ENCODE data around the gene COL5A1.

The COL5A1 gene

GRCh38 chr9:134728021-134728795 is 86.6 kb downstream of the COL5A1 start:
- no peak for DNase-seq (ENCODE audit: low spot score)

- no peak for DNase-seq (ENCODE audit: low spot score)
Observed at GRCh38 chr9:134728801-134729495, 87.3 kb downstream of the COL5A1 start.

GRCh38 chr9:134730011-134730760 is 88.6 kb downstream of the COL5A1 start:
- no peak for DNase-seq (ENCODE audit: low spot score)

- no peak for DNase-seq (ENCODE audit: low spot score)
Observed at GRCh38 chr9:134730761-134731496, 89.3 kb downstream of the COL5A1 start.

GRCh38 chr9:134731497-134732391 is 90.1 kb downstream of the COL5A1 start:
- DNase-seq (ENCODE audit: low spot score), result no peak

GRCh38 chr9:134732392-134733110 is 90.9 kb downstream of the COL5A1 start:
- no peak for DNase-seq (ENCODE audit: low spot score)

- DNase-seq (ENCODE audit: low spot score), result no peak
Observed at GRCh38 chr9:134733480-134734232, 92.1 kb downstream of the COL5A1 start.

GRCh38 chr9:134734270-134734669 is 92.7 kb downstream of the COL5A1 start:
- DNase-seq (ENCODE audit: low spot score), result no peak

- no peak for DNase-seq (ENCODE audit: low spot score)
Observed at GRCh38 chr9:134735441-134736175, 94.0 kb downstream of the COL5A1 start.

GRCh38 chr9:134736791-134737497 is 95.3 kb downstream of the COL5A1 start:
- DNase-seq (ENCODE audit: low spot score), result no peak

- DNase-seq (ENCODE audit: low spot score), result no peak
Observed at GRCh38 chr9:134737842-134738580, 96.4 kb downstream of the COL5A1 start.

GRCh38 chr9:134738869-134739659 is 97.5 kb downstream of the COL5A1 start:
- peak; percentile 87 for DNase-seq (ENCODE audit: low spot score)

GRCh38 chr9:134739660-134739968 is 98.0 kb downstream of the COL5A1 start:
- DNase-seq (ENCODE audit: low spot score), result no peak

GRCh38 chr9:134740071-134740470 is 98.5 kb downstream of the COL5A1 start:
- no peak for DNase-seq (ENCODE audit: low spot score)

- no peak for DNase-seq (ENCODE audit: low spot score)
Observed at GRCh38 chr9:134741846-134742245, 100.2 kb downstream of the COL5A1 start.

- DNase-seq (ENCODE audit: low spot score), result no peak
Observed at GRCh38 chr9:134742822-134743535, 101.4 kb downstream of the COL5A1 start.
